NB4 (cell line): ENCODE results near the gene MEGF8.

ENCODE experiments used
- CTCF ChIP-seq: IDR thresholded peaks from one replicate; pipeline ENCODE4 v1.5.1; 2012; ENCODE audit warnings: low read depth, low read length
- MAX ChIP-seq: IDR thresholded peaks from 2 replicates; pipeline ENCODE4 v1.6.1; 2011; ENCODE audit warnings: low read depth, low read length
- MYC ChIP-seq: IDR thresholded peaks from 2 replicates; pipeline ENCODE4 v1.6.1; 2011; ENCODE audit warnings: low read depth, low read length
- POLR2A ChIP-seq: IDR thresholded peaks from 2 replicates; pipeline ENCODE4 v1.6.1; 2011; ENCODE audit warnings: mild to moderate bottlenecking; ENCODE audit not compliant: insufficient read length; ENCODE audit errors: extremely low read depth

DNA sequence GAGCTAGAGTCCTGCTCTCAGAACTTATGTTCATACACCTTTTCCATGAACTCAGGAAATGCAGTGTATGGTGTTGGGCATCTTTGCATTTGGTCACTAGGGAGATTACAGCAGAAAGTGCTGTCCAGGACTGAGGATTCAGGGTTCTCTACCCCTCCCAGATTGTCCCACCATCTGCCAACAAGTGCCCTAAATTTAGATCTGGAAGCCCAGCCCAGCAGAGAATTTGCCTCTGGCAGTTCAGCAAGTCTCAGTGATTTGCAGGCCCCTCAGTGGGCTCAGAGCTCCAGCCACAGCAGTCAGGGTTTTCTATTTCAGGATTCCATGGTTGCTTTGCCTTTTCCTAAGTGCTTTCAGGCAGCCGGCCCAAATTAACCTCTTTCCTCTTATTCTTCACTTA is 41.2 kb downstream of the MEGF8 start:
- TF ChIP-seq CTCF (no peak), MAX (no peak), POLR2A (no peak), MYC (no peak)
